Prostate gland (tissue), 2 donors: ENCODE measurements around the gene BFSP1. TPM values are rescaled to one million over a fixed set of nuclear protein-coding genes. Genes with fewer than 3 reads are reported as not detected.

Experiments used
- DNase-seq: peaks from one replicate; pipeline ENCODE4 v3.0.0-alpha.2; 2019; ENCODE audit warnings: low spot score
- H3K27ac ChIP-seq, 2 donors: fragments of 200-600 bp; sonication (generic); 2 replicates each; pipeline ENCODE4 v1.5.1; 2017 to 2019
- H3K27me3 ChIP-seq: fragments of 200-600 bp; sonication (generic); replicated peaks from 2 replicates; pipeline ENCODE4 v1.5.1; 2019; ENCODE audit not compliant: insufficient read depth
- H3K36me3 ChIP-seq, 2 donors: fragments of 200-600 bp; sonication (generic); 1 replicate in 1 of 2; 2 replicates in 1 of 2; pipeline versions ENCODE4 v1.5.1 to v1.8.1; 2017 to 2019
- H3K4me1 ChIP-seq: fragments of 200-600 bp; sonication (generic); replicated peaks from 2 replicates; pipeline ENCODE4 v1.5.1; 2019
- H3K4me3 ChIP-seq, 2 donors: fragments of 200-600 bp; sonication (generic); 2 replicates each; pipeline ENCODE4 v1.5.1; 2017 to 2019
- H3K9me3 ChIP-seq: fragments of 200-600 bp; sonication (generic); 2 replicates; pipeline ENCODE4 v1.5.1; 2017
- POLR2A ChIP-seq: fragments of 450-650 bp; IDR thresholded peaks from one replicate; pipeline ENCODE4 v1.6.1; 2016; ENCODE audit warnings: antibody characterized with exemption, mild to moderate bottlenecking
- POLR2AphosphoS5 ChIP-seq: sonication (generic); formaldehyde crosslinking; IDR thresholded peaks from one replicate; pipeline ENCODE4 v1.6.1; 2017; ENCODE audit warnings: antibody characterized with exemption
- WGBS: methylation state at CpG from one replicate; pipeline ENCODE4 v1.1.5; 2018; 5-methylcytosine and 5-hydroxymethylcytosine counted together
- intact Hi-C: fragments of 100-400 bp; cut with DNase I; formaldehyde crosslinking; loops from one replicate; pipeline ENCODE4 v1.14.2; 2022
- total RNA-seq, 2 donors: library from RNA; depleted of rRNA; stranded (reverse); fragments of >200 nt; gene quantifications; one replicate each; pipeline ENCODE4 v1.1.0, GENCODE V29; 2016
- TF ChIP-seq, protein P1 (sequence below), 4 experiments: fragments of 200-600 bp in 2 of 4; fragments of 450-650 bp in 2 of 4; sonication (generic) in 2 of 4; IDR thresholded peaks; 1 replicate in 3 of 4; 2 replicates in 1 of 4; pipeline ENCODE4 v1.5.1; 2016 to 2019; ENCODE audit warnings: antibody characterized with exemption in 4 of 4, mild to moderate bottlenecking in 2 of 4, moderate library complexity in 2 of 4

BFSP1 gene
- total RNA-seq, 2 donors from 2014 or later: 0.27 to 6.9 TPM

DNA sequence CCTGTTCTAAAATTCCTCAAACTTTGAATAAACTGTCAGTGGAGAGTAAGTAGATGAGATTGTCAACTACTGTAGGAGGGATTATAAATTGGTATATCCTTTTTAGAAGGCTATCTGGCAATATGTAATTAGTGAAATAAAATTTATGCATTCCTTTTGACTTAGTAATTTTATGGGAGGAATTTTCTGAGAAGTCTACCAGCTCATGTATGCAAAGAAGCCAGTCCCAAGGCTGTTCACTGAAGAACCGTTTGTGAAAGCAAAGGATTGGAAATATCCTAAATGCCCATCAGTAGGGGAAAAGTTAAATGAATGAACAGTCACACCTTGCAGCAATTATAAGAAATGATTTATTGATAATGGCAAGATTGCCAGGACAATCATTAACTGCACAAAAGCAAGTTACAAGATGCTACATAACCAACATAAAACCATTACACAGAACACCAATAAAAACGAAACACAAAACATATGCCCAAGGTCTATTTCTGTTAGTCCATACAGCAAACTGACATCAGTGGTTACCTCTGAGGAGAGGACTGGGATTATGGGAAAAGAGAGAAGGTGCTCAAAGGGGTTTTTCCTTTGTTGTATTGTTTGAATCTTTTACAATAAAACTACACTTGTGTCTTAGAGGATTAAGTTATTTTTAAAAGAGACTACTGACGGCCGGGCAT, 34.1 kb upstream of the BFSP1 start:
- no peaks in the 10 kb centered on the region for H3K9me3 ChIP-seq
- 46% methylated on average over 4 of the region's 4 CpGs for WGBS
- no peaks in the 10 kb centered on the region for H3K4me1 ChIP-seq
- no peaks in the 10 kb centered on the region for H3K27me3 ChIP-seq
- no peak overlapping the region for H3K4me3 ChIP-seq
- DNase-seq: no peak
- TF ChIP-seq POLR2A (no peak), POLR2AphosphoS5 (no peak)
- TF ChIP-seq, protein P1, sequence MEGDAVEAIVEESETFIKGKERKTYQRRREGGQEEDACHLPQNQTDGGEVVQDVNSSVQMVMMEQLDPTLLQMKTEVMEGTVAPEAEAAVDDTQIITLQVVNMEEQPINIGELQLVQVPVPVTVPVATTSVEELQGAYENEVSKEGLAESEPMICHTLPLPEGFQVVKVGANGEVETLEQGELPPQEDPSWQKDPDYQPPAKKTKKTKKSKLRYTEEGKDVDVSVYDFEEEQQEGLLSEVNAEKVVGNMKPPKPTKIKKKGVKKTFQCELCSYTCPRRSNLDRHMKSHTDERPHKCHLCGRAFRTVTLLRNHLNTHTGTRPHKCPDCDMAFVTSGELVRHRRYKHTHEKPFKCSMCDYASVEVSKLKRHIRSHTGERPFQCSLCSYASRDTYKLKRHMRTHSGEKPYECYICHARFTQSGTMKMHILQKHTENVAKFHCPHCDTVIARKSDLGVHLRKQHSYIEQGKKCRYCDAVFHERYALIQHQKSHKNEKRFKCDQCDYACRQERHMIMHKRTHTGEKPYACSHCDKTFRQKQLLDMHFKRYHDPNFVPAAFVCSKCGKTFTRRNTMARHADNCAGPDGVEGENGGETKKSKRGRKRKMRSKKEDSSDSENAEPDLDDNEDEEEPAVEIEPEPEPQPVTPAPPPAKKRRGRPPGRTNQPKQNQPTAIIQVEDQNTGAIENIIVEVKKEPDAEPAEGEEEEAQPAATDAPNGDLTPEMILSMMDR (IDR thresholded peaks at IDR 0.05): no peak
- intact Hi-C loops: no loop called here
- no peaks in the 10 kb centered on the region for H3K36me3 ChIP-seq
- no peak overlapping the region for H3K27ac ChIP-seq

DNA sequence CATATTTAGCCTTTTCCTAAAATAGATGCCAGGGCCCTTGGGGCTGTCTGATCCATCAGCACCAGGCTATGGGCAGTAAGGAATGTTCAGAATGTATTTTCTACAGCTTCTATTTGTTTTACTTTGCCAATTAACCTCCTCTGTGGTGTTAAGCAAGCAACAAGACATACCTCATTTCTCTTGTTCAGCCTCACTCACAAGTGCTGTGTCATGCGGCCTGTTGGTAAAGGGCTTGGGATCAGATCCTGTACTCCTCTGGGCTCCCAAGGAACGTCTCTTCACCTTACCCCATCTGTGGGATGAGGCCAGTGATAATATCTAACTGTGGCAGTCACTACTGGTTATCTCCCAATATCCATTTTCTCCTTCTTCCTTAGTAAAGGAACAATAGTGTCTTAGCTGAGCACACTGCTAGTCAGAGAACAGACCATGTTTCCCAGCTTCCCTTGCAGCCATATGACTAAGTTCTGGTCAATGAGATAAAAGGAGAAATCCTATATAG, 31.7 kb upstream of the BFSP1 start:
- WGBS: 82% methylated on average over 2 of the region's 2 CpGs
- intact Hi-C loops: no loop called here
- TF ChIP-seq POLR2AphosphoS5 (no peak), POLR2A (no peak)
- TF ChIP-seq, protein P1 (IDR thresholded peaks at IDR 0.05): no peak
- no peaks in the 10 kb centered on the region for H3K36me3 ChIP-seq
- H3K9me3 ChIP-seq: no peaks in the 10 kb centered on the region
- H3K27ac ChIP-seq: peak overlapping the region in 1 of 2 donors; percentile 14
- peaks cover 9% of the 10 kb centered on the region for H3K4me1 ChIP-seq
- no peak overlapping the region for H3K4me3 ChIP-seq
- no peaks in the 10 kb centered on the region for H3K27me3 ChIP-seq
- DNase-seq: no peak

DNA sequence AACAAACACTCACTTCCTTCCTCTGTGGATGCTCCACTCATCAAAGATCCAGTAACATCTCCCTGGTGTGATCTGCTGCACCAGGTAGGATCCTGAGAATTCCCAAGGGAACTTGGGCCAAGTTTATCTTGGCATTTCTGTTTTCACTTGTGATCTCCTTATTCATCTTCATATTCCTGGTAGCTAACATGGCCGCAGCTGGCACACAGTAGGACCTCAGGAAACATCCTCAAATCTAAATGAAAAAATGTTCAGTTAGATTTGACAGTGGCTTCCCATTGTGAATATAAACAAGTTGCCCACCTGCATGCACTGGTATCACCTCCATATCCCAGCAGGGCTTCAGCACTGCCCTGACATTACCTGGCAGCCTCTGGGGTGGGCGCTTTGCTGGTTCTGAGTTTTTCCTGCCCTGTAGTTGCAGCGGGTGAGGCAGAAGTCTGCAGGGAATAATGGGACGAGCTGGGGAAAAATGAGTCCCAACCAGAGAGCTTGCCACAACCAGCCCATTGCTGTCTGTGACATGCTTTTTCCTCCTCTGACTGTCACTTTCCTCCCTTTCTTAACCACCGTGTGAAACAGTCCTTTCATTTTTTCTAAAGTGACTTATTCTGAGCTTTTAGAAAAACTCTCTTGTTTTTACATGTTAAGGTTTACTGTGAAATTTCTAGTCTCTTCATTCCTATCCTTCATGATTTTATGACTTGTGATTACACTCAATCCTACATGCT, 29.3 kb upstream of the BFSP1 start:
- 74% methylated on average over 5 of the region's 5 CpGs for WGBS

DNA sequence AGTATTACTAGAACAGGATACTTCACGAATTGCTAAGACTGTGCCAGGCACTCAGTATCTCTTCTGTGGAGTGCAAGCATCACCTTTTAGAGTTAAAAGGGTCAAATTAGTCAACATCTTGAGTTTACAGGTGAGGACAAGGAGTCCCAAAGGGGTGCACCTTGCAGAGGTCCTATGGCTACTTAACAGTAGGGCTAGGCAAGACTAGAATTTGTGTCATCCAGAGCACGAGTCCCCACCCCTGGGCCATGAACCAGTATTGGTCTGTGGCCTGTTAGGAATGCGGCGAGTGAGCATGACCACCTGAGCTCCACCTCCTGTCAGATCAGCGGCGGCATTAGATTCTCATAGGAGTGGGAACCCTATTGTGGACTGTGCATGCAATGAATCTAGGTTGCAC, 28.2 kb upstream of the BFSP1 start:
- TF ChIP-seq POLR2A: no peak
- TF ChIP-seq, protein P1 (IDR thresholded peaks at IDR 0.05): no peak
- no peak for TF ChIP-seq POLR2AphosphoS5
- no peak for DNase-seq
- WGBS: 89% methylated on average over 6 of the region's 6 CpGs
- Histone ChIP-seq H3K27me3 (no peaks in the 10 kb centered on the region), H3K9me3 (no peaks in the 10 kb centered on the region), H3K27ac (peak overlapping the region; percentile 83), H3K36me3 (no peaks in the 10 kb centered on the region), H3K4me1 (peaks cover 14% of the 10 kb centered on the region), H3K4me3 (no peak overlapping the region)
- intact Hi-C loops: no loop called here

More for the DNA sequence above, 29.3 kb upstream of the BFSP1 start:
- H3K36me3 ChIP-seq: no peaks in the 10 kb centered on the region
- no peak for DNase-seq
- no peak overlapping the region for H3K4me3 ChIP-seq
- TF ChIP-seq POLR2AphosphoS5 (no peak), POLR2A (no peak)
- TF ChIP-seq, protein P1 (IDR thresholded peaks at IDR 0.05): no peak
- no peaks in the 10 kb centered on the region for H3K9me3 ChIP-seq
- peaks cover 14% of the 10 kb centered on the region for H3K4me1 ChIP-seq
- H3K27me3 ChIP-seq: no peaks in the 10 kb centered on the region
- no peak overlapping the region for H3K27ac ChIP-seq
- intact Hi-C loops: no loop called here
